GM21717 (cell line): ENCODE measurements around the gene UMPS.

ENCODE experiments used
- ATAC-seq: cut with Tn5 transposase; IDR thresholded peaks from one replicate; pipeline ENCODE4 v1.9.1; 2021; ENCODE audit warnings: mild to moderate bottlenecking, moderate library complexity; ENCODE audit not compliant: unreplicated experiment

The UMPS gene

GRCh38 chr3:124793054-124793739 lies 62.9 kb downstream of the UMPS start:
- ATAC-seq, result no peak

GRCh38 chr3:124796477-124796876 lies 66.2 kb downstream of the UMPS start:
- no peak for ATAC-seq

DNA sequence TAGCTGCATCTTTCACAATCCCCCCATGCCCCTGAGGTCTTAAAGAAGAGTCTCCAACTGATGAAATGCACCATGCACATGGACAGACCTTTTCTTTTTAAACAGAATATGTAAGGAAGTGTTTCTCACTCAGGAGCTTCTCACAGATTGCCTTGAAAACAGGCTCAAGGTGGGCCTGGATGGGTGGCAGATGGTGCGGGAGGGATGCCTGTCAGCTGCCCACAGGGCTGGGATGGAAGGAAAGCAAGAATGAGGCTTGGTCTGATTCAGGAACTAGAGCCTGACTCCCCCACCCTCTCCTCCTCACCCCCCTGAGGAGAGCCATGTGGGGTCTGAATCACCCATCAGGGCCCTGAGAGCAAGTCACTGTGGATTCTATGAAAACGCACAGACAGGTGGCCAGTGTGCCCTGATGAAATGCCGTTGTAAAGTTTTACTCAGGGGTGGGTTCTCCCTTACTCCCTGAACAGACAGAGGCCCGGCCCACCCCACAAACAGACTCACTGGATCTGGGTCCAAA lies 67.2 kb downstream of the UMPS start:
- ATAC-seq, result no peak
